ENCODE results near the gene CDK15.
"Not testable (repeated sequence)": the region's sequence is repeated elsewhere in the genome, so short reads cannot be mapped to it uniquely, and the experiment has no call there.

Gene CDK15

DNA sequence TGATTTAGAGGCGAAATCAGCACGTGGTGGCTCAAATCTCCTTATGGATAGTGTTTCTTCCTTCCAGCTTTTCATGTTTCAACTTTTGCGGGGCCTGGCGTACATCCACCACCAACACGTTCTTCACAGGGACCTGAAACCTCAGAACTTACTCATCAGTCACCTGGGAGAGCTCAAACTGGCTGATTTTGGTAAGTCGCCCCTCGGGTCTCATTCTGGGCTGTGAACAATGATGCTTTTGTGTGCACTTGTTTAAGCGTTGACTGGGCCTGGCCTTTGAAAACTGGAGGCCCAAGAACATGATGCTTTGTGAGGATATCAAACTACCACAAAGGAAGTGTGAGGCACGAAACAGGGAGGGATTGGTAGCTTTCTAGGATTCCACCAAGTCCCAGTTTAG lies 27.4 kb downstream of the CDK15 start:
- no peak for DNase-seq

DNA sequence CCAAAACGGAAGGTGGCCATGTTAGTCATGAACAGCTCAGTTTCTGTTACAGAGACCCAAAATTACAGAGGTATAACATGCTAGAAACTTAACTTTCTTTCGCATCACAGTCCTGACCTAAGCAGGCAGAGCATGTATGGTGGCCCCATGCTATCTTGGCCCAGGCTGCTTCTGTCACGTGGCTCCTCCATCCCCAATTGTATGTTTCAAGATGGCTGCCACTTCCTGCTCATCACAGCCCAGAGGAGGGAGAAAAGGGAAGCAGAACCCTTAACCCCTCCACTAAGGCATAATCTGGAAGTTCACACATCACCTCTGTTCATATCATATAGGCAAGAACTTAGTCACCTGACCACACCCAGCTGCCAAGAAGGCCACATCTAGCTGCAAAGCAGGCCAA lies 28.7 kb downstream of the CDK15 start:
- no peak for DNase-seq

DNA sequence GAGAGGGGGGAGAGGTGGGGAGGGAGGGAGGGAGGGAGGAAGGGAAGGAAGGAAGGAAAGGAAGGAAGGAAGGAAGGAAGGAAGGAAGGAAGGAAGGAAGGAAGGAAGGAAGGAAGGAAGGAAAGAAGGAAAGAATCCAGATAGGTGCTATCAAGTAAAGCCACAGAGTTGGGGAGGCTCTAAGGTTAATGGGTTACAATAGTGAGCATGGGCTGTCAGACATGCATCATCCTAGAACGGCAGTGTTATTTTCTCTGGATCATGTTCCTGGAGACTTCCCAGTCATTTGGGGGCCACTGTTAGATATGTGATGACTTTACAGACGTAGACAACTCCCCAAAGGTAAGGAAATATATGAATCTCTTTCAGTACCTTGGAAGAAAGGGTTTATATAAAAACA lies 31.1 kb downstream of the CDK15 start:
- DNase-seq, result no peak

DNA sequence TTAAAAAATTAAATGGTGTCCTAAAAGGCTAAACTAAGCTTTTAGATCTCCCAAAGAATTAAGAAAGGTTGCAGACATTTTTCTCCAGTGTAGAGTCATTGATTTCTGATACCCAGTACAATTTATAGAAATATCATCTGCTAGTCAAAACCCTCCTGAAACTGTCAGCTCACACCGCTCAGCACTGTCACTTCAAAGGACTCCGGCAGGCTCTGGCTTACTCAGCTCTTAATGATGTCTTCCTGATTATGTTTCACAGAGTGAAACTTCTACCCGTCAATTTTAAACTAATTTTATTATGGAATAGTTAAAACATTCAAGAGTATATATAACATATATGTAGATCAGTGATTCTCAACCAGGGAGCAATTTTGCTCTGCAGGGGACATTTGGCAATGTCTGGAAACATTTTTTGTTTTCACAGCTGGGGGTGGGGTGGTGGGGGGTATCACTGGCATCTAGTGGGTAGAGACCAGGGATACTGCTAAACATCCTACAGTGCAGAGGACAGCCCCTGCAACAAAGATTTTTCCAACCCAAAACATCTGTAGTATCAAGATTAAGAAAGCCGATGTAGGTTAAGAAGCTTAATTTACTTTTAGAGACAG lies 31.6 kb downstream of the CDK15 start:
- DNase-seq, result peak; percentile 34

GRCh38 chr2:201839727-201840126 lies 33.4 kb downstream of the CDK15 start:
- no peak for DNase-seq

- no peak for DNase-seq
Measured at GRCh38 chr2:201840726-201841125, 34.4 kb downstream of the CDK15 start.

- DNase-seq, result no peak
Measured at GRCh38 chr2:201842131-201842860, 36.0 kb downstream of the CDK15 start.

GRCh38 chr2:201844922-201845321 lies 38.6 kb downstream of the CDK15 start:
- DNase-seq, result not testable (repeated sequence)

DNA sequence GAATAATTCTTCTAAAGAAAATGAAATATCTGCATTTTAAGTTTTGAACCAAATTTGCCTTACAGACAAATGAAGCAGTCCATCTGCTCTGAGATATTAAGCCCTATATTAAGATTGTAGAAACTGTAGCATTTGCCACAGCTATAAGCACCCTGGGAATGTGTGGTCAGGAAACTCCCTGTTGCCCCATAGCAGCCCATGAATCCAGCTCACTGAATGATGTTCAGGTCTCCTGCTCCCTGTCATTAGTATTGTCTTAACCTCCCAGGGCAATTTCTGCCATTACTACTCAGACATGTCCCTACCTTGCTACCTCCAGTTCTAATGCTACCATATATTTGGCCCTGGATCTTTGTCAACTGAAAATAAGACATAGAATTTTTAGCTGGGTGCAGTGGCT lies 41.1 kb downstream of the CDK15 start:
- DNase-seq, result no peak

GRCh38 chr2:201852462-201852861 lies 46.1 kb downstream of the CDK15 start:
- DNase-seq, result no peak

- no peak for DNase-seq
Measured at GRCh38 chr2:201852878-201853415, 46.6 kb downstream of the CDK15 start.

GRCh38 chr2:201854221-201854801 lies 48.0 kb downstream of the CDK15 start:
- DNase-seq, result no peak

DNA sequence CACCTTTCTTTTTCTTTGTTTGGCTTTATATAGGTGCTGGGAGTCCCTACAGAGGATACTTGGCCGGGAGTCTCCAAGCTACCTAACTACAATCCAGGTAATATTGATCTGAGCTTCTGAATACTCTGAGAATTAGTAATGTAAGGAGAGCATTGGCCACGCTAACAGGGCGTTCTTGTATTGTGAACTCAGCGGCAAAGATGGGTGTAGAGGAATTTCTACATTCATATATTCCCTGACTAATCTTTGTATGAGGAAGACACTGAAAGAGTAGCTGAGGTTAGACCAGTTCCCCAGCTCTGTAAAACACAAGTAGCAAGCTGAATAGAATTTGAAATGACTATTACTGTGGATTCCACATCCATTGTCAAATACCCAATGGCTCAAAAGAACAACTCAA lies 48.5 kb downstream of the CDK15 start:
- no peak for DNase-seq

DNA sequence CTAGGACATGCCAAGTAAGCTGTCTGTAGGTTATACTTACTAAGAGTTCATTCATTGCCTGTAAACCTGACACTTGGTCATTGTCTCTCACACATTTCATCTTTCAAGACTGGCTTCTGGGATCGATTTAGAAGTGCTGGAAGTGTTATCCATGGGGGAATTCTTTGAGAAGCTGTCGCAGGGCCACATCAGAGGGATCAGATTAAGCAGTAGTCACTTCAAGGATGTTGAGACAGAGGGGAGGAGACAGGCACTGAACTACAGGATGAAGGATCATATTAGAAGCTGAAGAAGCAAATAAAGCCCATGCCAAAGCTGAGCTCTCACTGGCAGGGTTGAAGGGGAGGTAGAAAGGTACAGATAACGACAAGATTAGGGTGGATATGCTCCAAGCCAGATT lies 49.0 kb downstream of the CDK15 start:
- no peak for DNase-seq

DNA sequence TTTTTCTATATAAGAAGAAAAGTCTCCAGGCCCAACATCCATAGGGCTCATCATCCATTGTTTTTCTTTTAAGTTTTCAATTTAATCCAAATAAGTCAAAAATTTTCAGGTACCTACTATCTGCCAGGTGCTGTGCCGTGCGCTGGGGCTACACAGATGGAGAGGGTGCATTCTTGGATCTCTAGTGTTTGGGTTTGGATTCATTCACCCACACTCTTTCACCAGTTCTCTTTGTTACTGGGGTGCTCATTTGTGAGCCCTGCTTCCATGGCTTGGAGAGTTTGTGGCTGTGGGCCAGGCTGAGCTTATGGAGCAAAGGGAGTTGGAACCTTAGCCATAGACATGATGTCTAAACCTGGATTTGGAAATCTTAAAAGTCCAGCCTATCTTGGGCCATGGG lies 51.0 kb downstream of the CDK15 start:
- no peak for DNase-seq

DNA sequence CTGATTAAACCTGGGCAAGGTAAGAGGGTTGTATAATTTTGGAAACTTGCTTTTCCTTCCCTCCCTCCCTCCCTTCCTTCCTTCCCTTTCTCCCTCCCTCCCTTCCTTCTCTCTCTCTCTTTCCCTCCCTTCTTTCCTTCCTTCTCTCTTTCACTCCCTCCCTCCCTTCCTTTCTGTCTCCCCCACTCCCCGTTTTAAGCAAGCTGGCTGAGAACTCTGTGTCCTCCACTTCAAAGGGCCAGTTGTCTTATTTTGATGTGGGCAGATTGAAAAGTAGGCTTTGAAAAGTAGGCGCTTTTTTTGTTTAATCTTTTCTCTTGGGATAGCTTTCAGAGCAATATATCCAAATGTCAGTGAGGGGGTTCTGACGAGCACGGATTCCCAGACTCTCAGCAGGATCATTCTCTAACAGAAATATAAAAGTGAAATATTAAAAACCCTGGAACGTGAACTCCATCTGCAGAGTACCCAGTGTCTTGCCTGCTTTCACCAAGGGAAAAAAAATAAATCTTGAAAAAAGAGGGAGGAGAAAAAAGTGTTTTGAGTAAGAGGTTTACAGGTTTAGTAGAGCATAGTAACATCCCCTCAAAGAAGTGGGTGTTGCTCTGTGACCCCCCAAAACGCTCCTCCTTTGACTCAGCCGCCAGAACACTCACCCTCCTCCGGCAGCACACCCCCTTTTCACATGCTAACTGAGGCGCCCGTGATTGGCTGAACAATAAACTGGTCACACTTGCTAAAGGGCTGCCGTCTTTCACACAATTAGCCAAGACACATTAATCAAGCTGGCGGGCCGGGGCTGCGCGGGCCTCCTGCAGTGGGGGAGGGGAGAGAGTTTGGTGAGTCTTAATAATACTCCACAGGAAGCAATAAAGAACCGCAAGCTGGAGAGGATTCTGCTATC lies 52.2 kb downstream of the CDK15 start:
- peak; percentile 30 for DNase-seq

GRCh38 chr2:201859949-201860348 lies 53.6 kb downstream of the CDK15 start:
- DNase-seq, result no peak

GRCh38 chr2:201860636-201861066 lies 54.3 kb downstream of the CDK15 start:
- peak; percentile 70 for DNase-seq

DNA sequence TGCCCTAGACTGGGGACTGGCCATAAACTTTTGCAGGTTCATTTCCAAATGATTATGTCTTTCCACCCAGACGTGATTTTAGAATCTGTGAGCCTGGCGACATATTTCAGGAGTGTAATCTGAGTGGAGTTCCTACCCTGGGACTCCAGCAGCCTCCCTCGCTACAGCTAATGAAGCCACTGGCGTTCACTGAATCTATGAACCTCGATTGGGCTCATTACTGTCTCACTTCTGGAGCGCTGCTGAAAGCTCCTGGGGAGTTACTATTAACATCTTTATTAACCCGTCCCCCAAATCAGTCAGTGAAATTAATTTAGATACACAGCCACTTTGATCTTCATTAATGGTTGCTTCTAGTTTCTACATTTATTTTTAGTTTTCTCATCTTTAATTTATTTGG lies 56.5 kb downstream of the CDK15 start:
- DNase-seq, result no peak

GRCh38 chr2:201866643-201867473 lies 60.5 kb downstream of the CDK15 start:
- DNase-seq, result no peak

DNA sequence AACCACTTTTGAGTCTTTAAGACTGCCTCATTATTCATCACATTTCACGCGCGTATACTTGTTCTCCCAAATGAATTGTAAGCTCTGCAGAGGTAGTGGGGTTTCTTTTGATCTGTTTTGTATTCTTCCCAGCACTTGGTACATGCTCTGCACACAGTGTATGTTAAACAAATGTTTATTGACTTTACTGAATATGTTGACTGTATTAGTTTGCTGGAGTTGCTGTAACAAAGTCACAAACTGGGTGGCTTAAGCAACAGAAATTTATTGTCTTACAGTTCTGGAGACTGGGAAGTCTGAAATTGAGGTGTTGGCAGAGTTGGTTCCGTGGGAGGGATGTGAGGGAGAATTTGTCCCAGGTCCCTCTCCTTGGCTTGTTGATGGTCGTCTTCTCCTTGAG lies 65.1 kb downstream of the CDK15 start:
- no peak for DNase-seq

- no peak for DNase-seq
Measured at GRCh38 chr2:201872591-201872990, 66.3 kb downstream of the CDK15 start.
